HEK293T (cell line): ENCODE measurements around the gene ZNF467.

Source experiments
- CTCF ChIA-PET: fragments of 350-600 bp; formaldehyde crosslinking; extraction: SDS; loops from one replicate; lab custom pipeline; 2021; ENCODE audit warnings: antibody characterized with exemption, inconsistent platforms; lab: Yijun Ruan, JAX
- POLR2A ChIA-PET: fragments of 350-600 bp; formaldehyde crosslinking; extraction: SDS; loops from one replicate; lab custom pipeline; 2020; ENCODE audit warnings: antibody characterized with exemption, inconsistent platforms; lab: Yijun Ruan, JAX
- DNase-seq: peaks from one replicate; pipeline ENCODE4 v3.0.0; 2012; ENCODE audit warnings: mixed read lengths; ENCODE audit errors: extremely low spot score
- ARNT ChIP-seq: fragments of 450-650 bp; IDR thresholded peaks from 2 replicates; pipeline ENCODE4 v1.6.1; 2017; ENCODE audit warnings: mild to moderate bottlenecking
- BHLHE40 ChIP-seq: fragments of 450-650 bp; IDR thresholded peaks from 2 replicates; pipeline ENCODE4 v1.6.1; 2016; ENCODE audit warnings: mild to moderate bottlenecking, moderate library complexity, borderline replicate concordance
- CTBP1 ChIP-seq: fragments of 450-650 bp; IDR thresholded peaks from 2 replicates; pipeline ENCODE4 v1.6.1; 2016; ENCODE audit warnings: borderline replicate concordance
- ELF4 ChIP-seq: fragments of 450-650 bp; IDR thresholded peaks from 2 replicates; pipeline ENCODE4 v1.6.1; 2017; ENCODE audit warnings: antibody characterized with exemption
- FOXA1 ChIP-seq: fragments of 450-650 bp; IDR thresholded peaks from 2 replicates; pipeline ENCODE4 v1.6.1; 2016; ENCODE audit warnings: mild to moderate bottlenecking
- FOXK2 ChIP-seq: fragments of 450-650 bp; IDR thresholded peaks from 2 replicates; pipeline ENCODE4 v1.6.1; 2016; ENCODE audit warnings: mild to moderate bottlenecking
- FOXM1 ChIP-seq: fragments of 450-650 bp; IDR thresholded peaks from 2 replicates; pipeline ENCODE4 v1.6.1; 2017; ENCODE audit warnings: mild to moderate bottlenecking, borderline replicate concordance
- HDGF ChIP-seq: fragments of 450-650 bp; IDR thresholded peaks from 2 replicates; pipeline ENCODE4 v1.6.1; 2017; ENCODE audit warnings: antibody characterized with exemption, borderline replicate concordance
- L3MBTL2 ChIP-seq: fragments of 450-650 bp; conservative IDR thresholded peaks from 2 replicates; pipeline ENCODE4 v1.6.1; 2016; ENCODE audit warnings: mild to moderate bottlenecking
- LEF1 ChIP-seq: fragments of 450-650 bp; IDR thresholded peaks from 2 replicates; pipeline ENCODE4 v1.6.1; 2017; ENCODE audit warnings: mild to moderate bottlenecking, borderline replicate concordance
- NFRKB ChIP-seq: fragments of 450-650 bp; IDR thresholded peaks from 2 replicates; pipeline ENCODE4 v1.6.1; 2016; ENCODE audit warnings: mild to moderate bottlenecking, moderate library complexity
- PKNOX1 ChIP-seq: fragments of 450-650 bp; IDR thresholded peaks from 2 replicates; pipeline ENCODE4 v1.6.1; 2016
- SP1 ChIP-seq: fragments of 450-650 bp; IDR thresholded peaks from 2 replicates; pipeline ENCODE4 v1.6.1; 2017
- SUZ12 ChIP-seq: fragments of 450-650 bp; IDR thresholded peaks from 2 replicates; pipeline ENCODE4 v1.6.1; 2016; ENCODE audit warnings: mild to moderate bottlenecking
- TARDBP ChIP-seq: fragments of 450-650 bp; IDR thresholded peaks from 2 replicates; pipeline ENCODE4 v1.6.1; 2016
- ZNF384 ChIP-seq: fragments of 450-650 bp; IDR thresholded peaks from 2 replicates; pipeline ENCODE4 v1.6.1; 2016

The ZNF467 gene

GRCh38 chr7:149819961-149820340, 46.6 kb upstream of the ZNF467 start:
- ChIA-PET CTCF (interaction anchor here (1.6 kb wide), 1 partner anchor 20 kb away, joined by 6 read pairs; no protein-coding TSS in a partner anchor), POLR2A (interaction anchor here (2.1 kb wide), 1 partner anchor 18 kb away, joined by 10 read pairs; the partner anchor contains the start of gene ZNF862)
- no peak for TF ChIP-seq HDGF
- TF ChIP-seq BHLHE40: no peak
- TF ChIP-seq ELF4: no peak
- TF ChIP-seq TARDBP: no peak
- no peak for TF ChIP-seq L3MBTL2
- no peak for TF ChIP-seq CTBP1
- no peak for TF ChIP-seq PKNOX1
- TF ChIP-seq ARNT: no peak
- no peak for TF ChIP-seq SP1
- no peak for TF ChIP-seq FOXM1
- TF ChIP-seq FOXA1: no peak
- TF ChIP-seq LEF1: no peak
- no peak for TF ChIP-seq ZNF384
- no peak for TF ChIP-seq FOXK2
- no peak for TF ChIP-seq NFRKB
- TF ChIP-seq SUZ12: no peak
- DNase-seq: no peak

GRCh38 chr7:149819141-149819960, 46.0 kb upstream of the ZNF467 start:
- TF ChIP-seq ARNT (no peak), PKNOX1 (no peak), HDGF (no peak), ELF4 (no peak), SP1 (no peak), FOXK2 (no peak), L3MBTL2 (no peak), ZNF384 (no peak), SUZ12 (no peak), TARDBP (no peak), NFRKB (no peak), BHLHE40 (no peak), FOXA1 (no peak), CTBP1 (no peak)
- DNase-seq: no peak
- ChIA-PET POLR2A (interaction anchor here (2.1 kb wide), 1 partner anchor 19 kb away, joined by 10 read pairs; the partner anchor contains the start of gene ZNF862), CTCF (interaction anchor here (2.9 kb wide), 1 partner anchor 13 kb away, joined by 10 read pairs; no protein-coding TSS in a partner anchor)

GRCh38 chr7:149818536-149818840, 45.1 kb upstream of the ZNF467 start:
- no peak for TF ChIP-seq CTBP1
- TF ChIP-seq ARNT: no peak
- no peak for TF ChIP-seq L3MBTL2
- TF ChIP-seq TARDBP: no peak
- CTCF ChIA-PET: interaction anchor here (0.6 to 2.9 kb wide), 2 partner anchors 12 to 182 kb away, joined by 3 to 10 read pairs; no protein-coding TSS in a partner anchor
- DNase-seq: no peak
- POLR2A ChIA-PET: no interaction called here

GRCh38 chr7:149817836-149818535, 44.6 kb upstream of the ZNF467 start:
- DNase-seq: no peak
- TF ChIP-seq BHLHE40 (no peak), SUZ12 (no peak), NFRKB (no peak), CTBP1 (no peak), FOXM1 (no peak), FOXA1 (no peak)
- POLR2A ChIA-PET: no interaction called here
- CTCF ChIA-PET: interaction anchor here (0.6 to 2.9 kb wide), 4 partner anchors 9 to 556 kb away, joined by 3 to 10 read pairs (median 4); no protein-coding TSS in a partner anchor

GRCh38 chr7:149817301-149817771, 43.9 kb upstream of the ZNF467 start:
- DNase-seq: no peak
- CTCF ChIA-PET: interaction anchor here (1.6 to 2.9 kb wide), 2 partner anchors 9 to 11 kb away, joined by 4 to 10 read pairs; no protein-coding TSS in a partner anchor
- POLR2A ChIA-PET: no interaction called here
- TF ChIP-seq PKNOX1 (no peak), ELF4 (no peak), SP1 (no peak), CTBP1 (no peak), SUZ12 (no peak), FOXM1 (no peak), FOXK2 (no peak)

GRCh38 chr7:149816794-149817193, 43.4 kb upstream of the ZNF467 start:
- TF ChIP-seq NFRKB: no peak
- ChIA-PET CTCF (interaction anchor here (1.6 to 2.9 kb wide), 2 partner anchors 8 to 10 kb away, joined by 4 to 10 read pairs; no protein-coding TSS in a partner anchor), POLR2A (no interaction called here)
- DNase-seq: no peak
